K562 (cell line): ENCODE data around the gene DOCK8. TPM values are rescaled to one million over a fixed set of nuclear protein-coding genes. Genes with fewer than 3 reads are reported as not detected.
A peak's percentile ranks its signal among the peaks of the same experiment; 100 is the strongest.

Experiments used
- ATAC-seq: fragments of 200-7000 bp; cut with Tn5 transposase; 3 replicates; pipeline ENCODE4 v1.9.1; 2020; ENCODE audit warnings: moderate library complexity
- BruUV-seq: library from RNA; stranded (reverse); fragments of 400-500 nt; replicated peaks from 2 replicates; lab custom pipeline; 2021; lab: Mats Ljungman, UMichigan
- CTCF ChIA-PET: fragments of 300-600 bp; formaldehyde crosslinking; extraction: SDS; loops from one replicate; lab custom pipeline; 2021; ENCODE audit warnings: low intra/inter-chr PET ratio; lab: Yijun Ruan, JAX
- POLR2A ChIA-PET: fragments of 300-600, 350-650 bp; sonication (Branson Sonifier 250); formaldehyde crosslinking; extraction: SDS; loops from one replicate; lab custom pipeline; 2021; ENCODE audit warnings: antibody characterized with exemption, inconsistent platforms; lab: Yijun Ruan, JAX
- DNase-seq, 4 experiments: peaks; one replicate each; pipeline versions ENCODE4 v3.0.0 to v3.0.0-alpha.2; 2011 to 2018; ENCODE audit warnings: low spot score in 3 of 4, mixed read lengths in 3 of 4; ENCODE audit errors: extremely low read depth in 1 of 4
- FAIRE-seq: peaks from 2 replicates; lab custom pipeline; 2011; peaks lifted over from hg19 to GRCh38; lab: Jason Lieb, UNC
- H2AFZ ChIP-seq: 2 replicates; pipeline ENCODE4 v1.6.0; 2011; ENCODE audit warnings: low read depth, low read length, control low read depth, inconsistent platforms
- H3K27ac ChIP-seq: fragments of 200-600 bp; 3 replicates; pipeline ENCODE4 v1.8.0; 2011; ENCODE audit warnings: low read depth, mild to moderate bottlenecking, control low read depth, inconsistent platforms, low read length, moderate library complexity, mixed read lengths; ENCODE audit errors: extremely low read depth
- H3K27me3 ChIP-seq, 2 experiments: fragments of 300-600 bp in 1 of 2; 2 replicates in 1 of 2; 3 replicates in 1 of 2; pipeline versions ENCODE4 v1.6.0 to v1.8.0; 2011; ENCODE audit warnings: inconsistent platforms in 2 of 2, low read length in 2 of 2, mild to moderate bottlenecking in 1 of 2, mixed read lengths in 1 of 2, moderate library complexity in 1 of 2; ENCODE audit not compliant: control insufficient read depth in 2 of 2, insufficient read depth in 2 of 2
- H3K36me3 ChIP-seq: fragments of 300-600 bp; 3 replicates; pipeline ENCODE4 v1.8.0; 2011; ENCODE audit warnings: mild to moderate bottlenecking, low read length, inconsistent platforms; ENCODE audit not compliant: control insufficient read depth, insufficient read depth
- H3K4me1 ChIP-seq, 2 experiments: fragments of 200-600 bp in 1 of 2; replicated peaks in 1 of 2; 2 replicates in 1 of 2; 3 replicates in 1 of 2; pipeline versions ENCODE4 v1.5.1 to v1.8.0; 2011; ENCODE audit warnings: inconsistent platforms in 2 of 2, low read length in 2 of 2, mild to moderate bottlenecking in 1 of 2, mixed read lengths in 1 of 2, moderate library complexity in 1 of 2; ENCODE audit not compliant: control insufficient read depth in 2 of 2, insufficient read depth in 2 of 2
- H3K4me2 ChIP-seq: 2 replicates; pipeline ENCODE4 v1.6.1; 2011; ENCODE audit warnings: low read length, control low read depth, inconsistent platforms, mixed read lengths; ENCODE audit not compliant: insufficient read depth
- H3K4me3 ChIP-seq: fragments of 200-600 bp; sonication (generic), shearing (Covaris generic); 2 replicates; pipeline ENCODE4 v1.5.1; 2016; ENCODE audit warnings: control low read depth, inconsistent platforms
- H3K79me2 ChIP-seq: fragments of 200-600 bp; 3 replicates; pipeline ENCODE4 v1.8.0; 2011; ENCODE audit warnings: low read length, inconsistent platforms; ENCODE audit not compliant: control insufficient read depth, insufficient read depth
- H3K9ac ChIP-seq, 2 experiments: 2 replicates each; pipeline versions ENCODE4 v1.6.0 to v1.6.1; 2011; ENCODE audit warnings: low read depth in 2 of 2, low read length in 2 of 2, control low read depth in 1 of 2, inconsistent platforms in 1 of 2, mild to moderate bottlenecking in 1 of 2, mixed read lengths in 1 of 2; ENCODE audit not compliant: insufficient read depth in 1 of 2
- H3K9me1 ChIP-seq: one replicate; pipeline ENCODE4 v1.6.0; 2011; ENCODE audit warnings: inconsistent platforms, mild to moderate bottlenecking, low read length, moderate library complexity; ENCODE audit not compliant: control insufficient read depth, insufficient read depth
- H3K9me3 ChIP-seq: replicated peaks from 2 replicates; pipeline ENCODE4 v1.5.1; 2011; ENCODE audit warnings: low read depth, low read length, inconsistent platforms; ENCODE audit not compliant: control insufficient read depth, insufficient read depth
- H4K20me1 ChIP-seq: replicated peaks from 2 replicates; pipeline ENCODE4 v1.6.1; 2011; ENCODE audit warnings: low read length, inconsistent platforms, mixed read lengths; ENCODE audit not compliant: control insufficient read depth, insufficient read depth
- ATF7 ChIP-seq: fragments of 450-650 bp; IDR thresholded peaks from 2 replicates; pipeline ENCODE4 v1.7.1; 2014; ENCODE audit warnings: mild to moderate bottlenecking, moderate library complexity
- GATAD2B ChIP-seq: fragments of 450-650 bp; IDR thresholded peaks from 2 replicates; pipeline ENCODE4 v1.6.1; 2017; ENCODE audit warnings: mild to moderate bottlenecking, borderline replicate concordance
- JUND ChIP-seq, 2 experiments: IDR thresholded peaks; 2 replicates in 1 of 2; 3 replicates in 1 of 2; pipeline ENCODE4 v1.6.1; 2011; ENCODE audit warnings: borderline replicate concordance in 2 of 2, low read depth in 2 of 2, low read length in 2 of 2, improper control_type of control experiment in 1 of 2, missing biosample characterization in 1 of 2, missing genetic modification characterization in 1 of 2, missing genetic modification reagents in 1 of 2
- RBM17 ChIP-seq: fragments of 200-400 bp; formaldehyde crosslinking; IDR thresholded peaks from 2 replicates; pipeline ENCODE4 v1.6.1; 2017; ENCODE audit warnings: low read depth, mild to moderate bottlenecking, low read length, borderline replicate concordance
- SIN3A ChIP-seq, 2 experiments: fragments of 150-350 bp in 1 of 2; IDR thresholded peaks; 2 replicates each; pipeline ENCODE4 v1.6.1; 2011 to 2016; ENCODE audit warnings: borderline replicate concordance in 2 of 2, low read depth in 2 of 2, low read length in 2 of 2, mild to moderate bottlenecking in 2 of 2, moderate library complexity in 2 of 2; ENCODE audit not compliant: control insufficient read depth in 1 of 2
- SP2 ChIP-seq: IDR thresholded peaks from 2 replicates; pipeline ENCODE4 v1.6.1; 2011; ENCODE audit warnings: mild to moderate bottlenecking, low read depth, low read length, moderate library complexity; ENCODE audit not compliant: poor library complexity, severe bottlenecking; ENCODE audit errors: extremely low read depth
- ZBTB7A ChIP-seq: IDR thresholded peaks from 2 replicates; pipeline ENCODE4 v1.6.1; 2011; ENCODE audit warnings: low read depth, mild to moderate bottlenecking, low read length, moderate library complexity, borderline replicate concordance; ENCODE audit not compliant: control insufficient read depth
- ZNF24 ChIP-seq: fragments of 450-650 bp; IDR thresholded peaks from 2 replicates; pipeline ENCODE4 v1.6.1; 2016
- ZSCAN32 ChIP-seq: fragments of 450-650 bp; formaldehyde crosslinking; IDR thresholded peaks from 2 replicates; pipeline ENCODE4 v1.4.0; 2020; ENCODE audit warnings: mild to moderate bottlenecking, moderate library complexity
- WGBS: fragments of 100-300 bp; shearing (Covaris generic); methylation state at CpG from one replicate; pipeline ENCODE4 v1.1.6; 2016; ENCODE audit warnings: low coverage, mixed read lengths; ENCODE audit not compliant: insufficient coverage; ENCODE audit errors: missing lambda C conversion rate; 5-methylcytosine and 5-hydroxymethylcytosine counted together
- in situ Hi-C: fragments of 300-500 bp; cut with MboI; formaldehyde crosslinking; loops from 4 replicates; pipeline ENCODE4 v1.15.0; 2018; ENCODE audit warnings: inconsistent platforms, mixed read lengths
- intact Hi-C: fragments of 100-400 bp; cut with micrococcal nuclease; formaldehyde crosslinking; loops from 2 replicates; pipeline ENCODE4 v1.14.2; 2022
- polyA plus RNA-seq, 8 experiments: library from polyadenylated mRNA; depleted of rRNA in 4 of 8; stranded (reverse) in 5 of 8; unstranded in 3 of 8; fragments of >200 nt; fragmentation: Nextera tagmentation in 2 of 8; fragmentation: Illumina TruSeq in 1 of 8; extraction: Ambion mirVana in 2 of 8; extraction: Trizol in 1 of 8; gene quantifications; 2 replicates each; pipeline versions ENCODE4 v1.2.1 to v1.2.3, GENCODE V29; 2011 to 2014; ENCODE audit warnings: inconsistent platforms in 1 of 8, missing spikeins in 1 of 8
- total RNA-seq, 7 experiments: library from RNA; depleted of rRNA in 6 of 7; stranded (reverse); fragments of >200 nt in 6 of 7; fragmentation: Illumina TruSeq in 2 of 7; extraction: Trizol in 2 of 7; gene quantifications; 2 replicates each; pipeline versions ENCODE4 v1.2.1 to v1.2.3, GENCODE V29; 2011 to 2021; ENCODE audit warnings: low replicate concordance in 1 of 7
- TF ChIP-seq, protein P1 (sequence below): fragments of 450-650 bp; formaldehyde crosslinking; IDR thresholded peaks from 2 replicates; pipeline ENCODE4 v1.4.0; 2020; ENCODE audit warnings: mild to moderate bottlenecking, moderate library complexity

Gene DOCK8
- total and polyA plus RNA-seq, 9 of the 15 experiments (the other 6 are each of a cell fraction or from before 2014, with no cell fraction given), result 14.4 to 53.8 (median 25.1) TPM

DNA sequence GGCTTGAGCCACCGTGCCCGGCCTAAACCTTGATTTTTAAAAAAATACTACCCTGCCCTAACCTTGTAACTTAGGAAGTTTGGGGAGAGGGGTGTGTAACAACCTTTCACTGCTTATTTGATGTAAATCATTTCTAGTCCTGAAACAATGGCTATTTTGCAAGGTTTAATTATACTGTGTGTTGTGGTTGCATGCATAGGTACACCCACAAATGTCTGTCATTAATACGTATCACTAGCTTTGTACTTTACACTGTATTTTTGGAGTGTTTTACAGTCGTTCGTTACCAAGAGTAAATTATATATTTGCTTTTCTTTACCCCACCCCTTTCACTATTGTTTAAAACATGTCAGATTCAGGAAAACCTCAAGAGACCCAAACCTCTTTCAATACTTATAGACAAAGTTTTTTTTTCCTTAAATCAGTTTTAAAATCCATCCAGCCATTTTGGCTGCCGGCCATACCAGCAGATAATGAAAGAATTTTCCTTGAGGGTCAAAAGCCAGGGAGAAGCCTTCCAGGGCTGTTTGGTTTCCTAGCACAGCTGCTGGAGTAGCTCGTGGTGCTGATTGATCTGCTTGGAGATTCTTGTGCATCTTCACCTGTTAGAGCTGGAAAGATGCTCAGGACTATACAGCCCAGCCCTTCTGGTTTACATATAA lies 50.7 kb downstream of the DOCK8 start:
- H3K9me3 ChIP-seq, result no peaks in the 10 kb centered on the region
- H4K20me1 ChIP-seq, result no peaks in the 10 kb centered on the region
- H3K27me3 ChIP-seq, result no peaks in the 10 kb centered on the region
- no peak for TF ChIP-seq JUND (IDR thresholded peaks at IDR 0.05; ENCODE audit: borderline replicate concordance, low read depth, low read length)
- no peak for TF ChIP-seq JUND (tag; IDR thresholded peaks at IDR 0.05; ENCODE audit: borderline replicate concordance, low read depth, low read length)
- no peak for TF ChIP-seq RBM17
- no TSS peak for BruUV-seq
- POLR2A ChIA-PET, result interaction anchor here (1.1 kb wide), 1 partner anchor 9 kb away, joined by 4 read pairs; no protein-coding TSS in a partner anchor
- peaks cover 3 to 19% of the 10 kb centered on the region in 2 experiments; a peak in 3 of 5 replicates for H3K4me1 ChIP-seq
- no peak overlapping the region for H3K4me3 ChIP-seq
- in situ Hi-C loops (no loop called here), intact Hi-C loops (no loop called here)
- ATAC-seq (no peak), FAIRE-seq (no peak), DNase-seq (no peak)
- peaks cover 15% of the 10 kb centered on the region for H3K79me2 ChIP-seq
- CTCF ChIA-PET, result no interaction called here
- H3K36me3 ChIP-seq, result no peaks in the 10 kb centered on the region
- 72% methylated on average over 6 of the region's 7 CpGs for WGBS
- H3K27ac ChIP-seq, result no peak overlapping the region
- no peak overlapping the region for H3K4me2 ChIP-seq
- no peak overlapping the region for H2AFZ ChIP-seq
- no peak overlapping the region for H3K9ac ChIP-seq
- no peaks in the 10 kb centered on the region for H3K9me1 ChIP-seq

DNA sequence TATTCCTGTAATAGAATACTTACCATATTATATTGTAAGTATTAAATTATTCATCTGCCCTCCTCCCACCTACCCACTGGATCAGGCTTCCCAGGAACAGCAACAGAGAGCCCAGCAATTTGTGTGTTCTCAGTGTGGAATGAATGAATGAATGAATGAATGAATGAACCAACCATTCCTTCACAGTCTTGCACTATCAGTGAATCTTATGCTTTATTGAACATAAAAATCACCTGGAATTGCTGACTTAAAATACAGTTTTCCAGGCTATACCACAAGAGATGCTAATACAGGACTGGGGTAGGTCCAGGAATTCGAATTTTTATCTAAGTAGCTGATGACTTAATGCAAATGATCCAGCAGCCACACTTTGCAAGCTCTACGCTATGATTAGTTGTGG lies 51.6 kb downstream of the DOCK8 start:
- H3K4me3 ChIP-seq, result no peak overlapping the region
- CTCF ChIA-PET, result no interaction called here
- H3K36me3 ChIP-seq, result no peaks in the 10 kb centered on the region
- ATAC-seq (no peak), DNase-seq (no peak), FAIRE-seq (no peak)
- H3K9me1 ChIP-seq, result no peaks in the 10 kb centered on the region
- no peak overlapping the region for H3K27ac ChIP-seq
- in situ Hi-C loops, result no loop called here
- no peak overlapping the region for H3K9ac ChIP-seq
- 75% methylated on average over 2 of the region's 2 CpGs for WGBS
- TF ChIP-seq GATAD2B (no peak), SIN3A (IDR thresholded peaks at IDR 0.05; ENCODE audit: borderline replicate concordance in 2 of 2, control insufficient read depth in 1 of 2, low read depth in 2 of 2, low read length in 2 of 2) (no peak), ZNF24 (peak; percentile 97), SP2 (no peak), ZBTB7A (no peak), ATF7 (no peak), ZSCAN32 (CRISPR knock-in tag) (no peak)
- TF ChIP-seq, protein P1, sequence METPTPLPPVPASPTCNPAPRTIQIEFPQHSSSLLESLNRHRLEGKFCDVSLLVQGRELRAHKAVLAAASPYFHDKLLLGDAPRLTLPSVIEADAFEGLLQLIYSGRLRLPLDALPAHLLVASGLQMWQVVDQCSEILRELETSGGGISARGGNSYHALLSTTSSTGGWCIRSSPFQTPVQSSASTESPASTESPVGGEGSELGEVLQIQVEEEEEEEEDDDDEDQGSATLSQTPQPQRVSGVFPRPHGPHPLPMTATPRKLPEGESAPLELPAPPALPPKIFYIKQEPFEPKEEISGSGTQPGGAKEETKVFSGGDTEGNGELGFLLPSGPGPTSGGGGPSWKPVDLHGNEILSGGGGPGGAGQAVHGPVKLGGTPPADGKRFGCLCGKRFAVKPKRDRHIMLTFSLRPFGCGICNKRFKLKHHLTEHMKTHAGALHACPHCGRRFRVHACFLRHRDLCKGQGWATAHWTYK (CRISPR knock-in tag), result no peak
- intact Hi-C loops, result no loop called here
- no peak overlapping the region for H2AFZ ChIP-seq
- H3K79me2 ChIP-seq, result peaks cover 15% of the 10 kb centered on the region
- no peaks in the 10 kb centered on the region for H3K27me3 ChIP-seq
- POLR2A ChIA-PET, result interaction anchor here (1.1 kb wide), 1 partner anchor 8 kb away, joined by 4 read pairs; no protein-coding TSS in a partner anchor
- BruUV-seq, result no TSS peak
- no peaks in the 10 kb centered on the region for H3K9me3 ChIP-seq
- H3K4me2 ChIP-seq, result no peak overlapping the region
- no peaks in the 10 kb centered on the region for H4K20me1 ChIP-seq
- peaks cover 0 to 23% of the 10 kb centered on the region in 2 experiments; a peak in 2 of 5 replicates for H3K4me1 ChIP-seq
